ENCODE measurements around the gene ERAS. TPM values are rescaled to one million over a fixed set of nuclear protein-coding genes. Genes with fewer than 3 reads are reported as not detected.
A peak's percentile ranks its signal among the peaks of the same experiment; 100 is the strongest.

The ERAS gene
- total RNA-seq, 1 experiment from 2014 or later, result 0.23 TPM

DNA sequence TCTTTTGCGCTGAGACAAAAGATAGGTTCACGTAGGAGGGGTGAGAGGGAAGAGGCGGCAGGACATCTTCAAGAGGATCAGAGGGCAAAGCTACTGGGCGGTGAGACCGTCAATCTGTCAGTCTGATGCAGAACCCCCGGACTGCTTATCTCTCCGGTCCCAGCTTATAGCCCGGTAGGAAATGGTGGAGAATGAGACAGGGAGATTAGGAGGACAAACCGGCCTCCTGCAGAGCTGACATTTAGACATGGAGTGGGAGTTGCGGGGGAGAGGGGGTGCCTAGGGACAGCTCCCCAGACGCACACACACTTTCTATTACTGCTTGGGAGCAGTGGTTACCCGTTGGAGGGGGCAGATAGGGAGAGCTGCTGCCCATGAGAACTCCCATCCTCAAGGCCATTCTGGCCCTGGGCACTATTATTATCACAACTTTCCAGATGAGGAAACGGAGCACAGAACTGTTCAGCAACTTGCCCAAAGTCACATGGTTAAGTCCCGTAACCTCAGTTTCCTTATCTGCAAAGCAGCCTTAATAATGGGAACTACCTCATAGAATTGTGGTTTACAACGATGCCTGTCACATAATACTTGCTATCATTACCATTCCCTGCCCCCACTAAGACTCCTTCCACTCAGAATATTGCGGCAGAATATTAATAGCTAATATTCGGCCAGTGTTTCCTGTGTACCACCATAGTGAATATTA, 25.6 kb upstream of the ERAS start:
- TF ChIP-seq SIN3A (IDR thresholded peaks at IDR 0.05; ENCODE audit: borderline replicate concordance, insufficient read depth, low read depth, low read length), result no peak
- no peak for TF ChIP-seq POLR2AphosphoS5 (IDR thresholded peaks at IDR 0.05; ENCODE audit: low read depth, low read length)
- no peak for TF ChIP-seq CTCF (IDR thresholded peaks at IDR 0.05)
- TF ChIP-seq REST (IDR thresholded peaks at IDR 0.05; ENCODE audit: insufficient read depth in 1 of 2, low read depth in 2 of 2, low read length in 1 of 2), result no peak
- no peak for TF ChIP-seq TCF7L2 (IDR thresholded peaks at IDR 0.05; ENCODE audit: low read depth, low read length)
- Histone ChIP-seq H3K4me3 (ENCODE audit: low read depth in 2 of 2, low read length in 2 of 2) (peak overlapping the region; percentile 62 to 76), H3K9me3 (ENCODE audit: control insufficient read depth, insufficient read depth, low read depth, low read length) (no peaks in the 10 kb centered on the region), H3K4me1 (ENCODE audit: control insufficient read depth, insufficient read depth, low read length) (0 out of 2 replicates have a peak, but pooled peaks cover 3% of the 10 kb centered on the region), H3K27ac (ENCODE audit: low read length) (peak overlapping the region; percentile 95), H3K27me3 (ENCODE audit: control insufficient read depth, insufficient read depth, low read length) (no peaks in the 10 kb centered on the region), H3K36me3 (ENCODE audit: control insufficient read depth, insufficient read depth, low read length) (peaks cover 3% of the 10 kb centered on the region; the same call in 1 of the 2 replicates)
- in situ Hi-C loops (cut with HindIII; ENCODE audit: low pct_unique_long_range_greater_than_20kb, low sequenced_read_pairs), result no loop called here
- intact Hi-C loops (cut with micrococcal nuclease; ENCODE audit: unreplicated experiment), result no loop called here
- CTCF ChIA-PET, result no interaction called here
- DNase-seq (ENCODE audit: low read depth, low spot score) (no peak), ATAC-seq (no peak)
- TSS peak; percentile 95 for BruUV-seq (replicated peaks)
- POLR2A ChIA-PET, result interaction anchor here (0.6 kb wide), 1 partner anchor 11 kb away, joined by 5 read pairs; no protein-coding TSS in a partner anchor

- no peaks in the 10 kb centered on the region for H3K27me3 ChIP-seq (ENCODE audit: control insufficient read depth, insufficient read depth, low read length)
- H3K9me3 ChIP-seq (ENCODE audit: control insufficient read depth, insufficient read depth, low read depth, low read length), result no peaks in the 10 kb centered on the region
- ATAC-seq (peak; percentile 93), DNase-seq (ENCODE audit: low read depth, low spot score) (peak; percentile 95)
- TF ChIP-seq CTCF (IDR thresholded peaks at IDR 0.05) (no peak), TCF7L2 (IDR thresholded peaks at IDR 0.05; ENCODE audit: low read depth, low read length) (no peak), REST (IDR thresholded peaks at IDR 0.05; ENCODE audit: insufficient read depth in 1 of 2, low read depth in 2 of 2, low read length in 1 of 2) (no peak), SIN3A (IDR thresholded peaks at IDR 0.05; ENCODE audit: borderline replicate concordance, insufficient read depth, low read depth, low read length) (no peak), POLR2AphosphoS5 (IDR thresholded peaks at IDR 0.05; ENCODE audit: low read depth, low read length) (peak; percentile 72; the same call in 1 of the 2 replicates)
- in situ Hi-C loops (cut with HindIII; ENCODE audit: low pct_unique_long_range_greater_than_20kb, low sequenced_read_pairs) (no loop called here), intact Hi-C loops (cut with micrococcal nuclease; ENCODE audit: unreplicated experiment) (no loop called here)
- ChIA-PET POLR2A (interaction anchor here (0.5 to 0.6 kb wide), 3 partner anchors 12 to 173 kb away, joined by 5 to 13 read pairs (median 5); no protein-coding TSS in a partner anchor), CTCF (no interaction called here)
- peak within 1 kb of the TSS; percentile 95 for H3K27ac ChIP-seq (ENCODE audit: low read length)
- H3K36me3 ChIP-seq (ENCODE audit: control insufficient read depth, insufficient read depth, low read length), result peaks cover 3% of the 10 kb centered on the region; the same call in 1 of the 2 replicates
- 0 out of 2 replicates have a peak, but pooled peaks cover 3% of the 10 kb centered on the region for H3K4me1 ChIP-seq (ENCODE audit: control insufficient read depth, insufficient read depth, low read length)
- H3K4me3 ChIP-seq (ENCODE audit: low read depth in 2 of 2, low read length in 2 of 2), result peak within 1 kb of the TSS; percentile 64 to 76
- no TSS peak for BruUV-seq (replicated peaks)
Observed at GRCh38 chrX:48801280-48802088, 24.8 kb upstream of the ERAS start, which contains the start of gene HDAC6. Gene HDAC6, plus strand, starts transcription at chrX:48802067. Its CDS starts 626 bp downstream, at chrX:48802693.

Data from Panc1 (cell line).